AG09319 (cell line): ENCODE data around the gene METTL23.

Experiments used
- DNase-seq: peaks from one replicate; pipeline ENCODE4 v3.0.0-alpha.2; 2010; ENCODE audit warnings: low read depth; ENCODE audit errors: extremely low read depth
- CTCF ChIP-seq: IDR thresholded peaks from 2 replicates; pipeline ENCODE4 v1.5.1; 2011; ENCODE audit warnings: low read depth, mild to moderate bottlenecking, inconsistent platforms, low read length, moderate library complexity

METTL23 gene

GRCh38 chr17:76683011-76683755 is 43.5 kb upstream of the METTL23 start:
- no peak; the same call in 1 of the 2 replicates for TF ChIP-seq CTCF
- no peak for DNase-seq

DNA sequence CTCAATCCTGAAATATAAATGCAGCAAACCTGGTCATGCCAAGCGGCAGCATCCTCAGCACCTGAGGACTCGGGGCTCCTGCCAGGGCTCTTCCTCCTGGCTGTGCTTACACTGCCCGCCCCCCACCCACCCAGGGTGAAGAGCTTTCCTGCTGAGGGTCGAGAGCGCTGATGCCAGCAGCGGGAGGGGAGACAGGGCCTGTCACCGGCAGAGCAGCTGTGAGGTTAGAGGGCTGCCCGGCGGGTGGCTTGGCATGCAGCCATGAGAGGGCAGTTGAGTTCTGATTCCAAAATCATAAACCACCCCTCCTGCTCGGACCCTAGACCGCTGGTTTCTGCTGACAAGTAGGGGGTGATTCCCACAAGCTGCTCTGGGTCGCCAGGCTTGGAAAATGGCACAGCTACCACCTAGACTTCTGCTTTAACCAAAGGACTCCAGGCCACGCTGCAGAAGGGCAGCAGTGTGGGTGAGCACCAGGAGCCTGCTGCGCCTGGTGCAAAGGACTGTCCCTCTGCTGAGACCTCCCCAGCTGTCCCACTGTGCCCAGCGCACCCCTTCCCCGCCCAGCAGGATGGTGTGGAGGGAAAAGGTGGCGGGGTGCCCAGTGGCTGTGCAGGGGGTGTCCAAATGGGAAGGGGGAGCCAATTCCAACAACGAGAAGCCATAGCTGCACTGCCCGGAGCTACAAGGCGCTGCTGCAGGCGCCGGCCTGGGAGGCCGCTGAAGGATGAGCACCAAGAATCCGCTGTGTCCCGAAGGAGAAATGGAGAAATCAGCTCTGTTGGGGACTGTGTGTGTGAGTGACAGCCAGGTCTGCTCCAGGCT is 42.5 kb upstream of the METTL23 start:
- TF ChIP-seq CTCF = no peak
- DNase-seq = no peak

DNA sequence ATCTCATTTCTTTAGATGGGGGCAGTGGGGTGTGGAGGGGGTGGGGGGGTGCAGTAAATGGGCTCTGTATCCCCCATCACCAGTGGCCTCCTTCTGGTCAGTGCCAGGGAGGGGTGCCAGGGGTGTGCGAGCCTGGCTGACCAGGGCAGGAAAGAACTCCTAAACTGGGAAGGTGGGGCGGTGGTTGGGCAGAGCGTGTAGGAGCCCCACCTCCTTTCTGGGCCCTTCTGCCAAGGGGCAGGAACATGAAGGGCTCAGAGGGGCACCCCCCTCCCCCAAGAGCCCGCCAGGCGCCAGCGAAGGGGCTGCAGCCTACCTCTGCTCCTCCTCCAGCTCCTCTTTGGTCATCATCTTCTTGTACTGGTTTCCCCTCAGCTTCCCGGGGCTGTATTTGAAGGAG is 41.9 kb upstream of the METTL23 start:
- DNase-seq = no peak
- no peak for TF ChIP-seq CTCF

DNA sequence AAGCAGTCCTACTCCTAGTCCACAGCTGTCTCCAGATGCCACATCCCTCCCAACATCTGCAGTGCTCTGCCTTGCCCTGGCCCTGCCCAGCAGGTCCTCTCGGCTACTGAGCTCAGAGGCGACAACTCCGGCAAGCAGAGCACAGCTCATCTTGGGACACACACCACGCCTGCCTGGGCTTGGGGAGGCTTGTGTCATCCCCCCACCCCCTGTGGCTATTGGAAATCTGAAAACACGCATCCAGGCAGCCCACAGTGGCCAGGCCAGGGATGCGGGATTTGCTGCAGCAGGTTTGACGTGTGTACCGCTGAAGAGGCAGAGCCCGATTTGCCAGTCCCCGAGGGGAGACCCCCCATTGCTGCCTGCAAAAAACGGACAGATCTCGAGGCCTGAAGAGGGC is 41.3 kb upstream of the METTL23 start:
- TF ChIP-seq CTCF = no peak
- no peak for DNase-seq

GRCh38 chr17:76685846-76686245 is 40.8 kb upstream of the METTL23 start:
- TF ChIP-seq CTCF = no peak
- no peak for DNase-seq

DNA sequence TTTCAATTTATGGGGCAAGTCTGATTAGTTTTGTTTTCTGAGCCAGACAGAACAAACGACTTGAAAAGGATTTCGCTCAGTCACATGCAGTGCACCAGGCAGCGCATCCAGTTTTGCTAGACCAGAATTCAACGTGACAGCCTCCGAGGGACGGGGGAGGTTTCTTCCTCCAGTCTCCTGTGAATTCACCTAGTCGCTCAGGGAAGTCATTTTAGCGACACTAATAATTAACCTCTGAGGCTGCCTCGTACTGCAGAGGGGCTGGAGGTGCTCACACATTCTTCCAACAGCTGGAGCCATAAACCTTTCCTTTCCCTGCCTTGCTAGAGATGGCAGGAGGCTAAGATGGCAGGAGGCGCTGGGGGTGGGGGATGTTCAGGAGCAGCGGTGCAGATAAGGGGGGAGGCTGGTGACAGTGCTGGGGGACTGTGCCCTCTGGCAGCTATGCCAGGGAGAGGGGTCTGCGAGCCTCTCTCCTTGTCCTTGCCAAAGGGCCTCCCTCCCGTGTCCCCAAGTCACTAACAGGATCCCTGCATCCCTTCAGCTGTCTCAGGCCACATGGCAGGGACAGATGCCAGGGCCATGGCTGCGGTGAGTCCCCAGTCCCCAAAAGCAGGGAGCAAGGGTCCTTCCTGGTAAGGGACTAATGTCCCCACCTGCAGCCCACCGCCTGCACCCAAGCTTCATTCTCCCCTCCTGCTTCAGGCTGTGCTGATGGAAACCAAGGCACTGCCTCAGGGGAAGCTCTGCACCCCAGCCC is 39.9 kb upstream of the METTL23 start:
- DNase-seq = no peak
- TF ChIP-seq CTCF = no peak
